GM18909 (cell line): ENCODE results near the gene F12.
A peak's percentile ranks its signal among the peaks of the same experiment; 100 is the strongest.

Source experiments
- ATAC-seq: cut with Tn5 transposase; IDR thresholded peaks from one replicate; pipeline ENCODE4 v1.9.1; 2021; ENCODE audit warnings: mild to moderate bottlenecking; ENCODE audit not compliant: unreplicated experiment, poor library complexity

The F12 gene

DNA sequence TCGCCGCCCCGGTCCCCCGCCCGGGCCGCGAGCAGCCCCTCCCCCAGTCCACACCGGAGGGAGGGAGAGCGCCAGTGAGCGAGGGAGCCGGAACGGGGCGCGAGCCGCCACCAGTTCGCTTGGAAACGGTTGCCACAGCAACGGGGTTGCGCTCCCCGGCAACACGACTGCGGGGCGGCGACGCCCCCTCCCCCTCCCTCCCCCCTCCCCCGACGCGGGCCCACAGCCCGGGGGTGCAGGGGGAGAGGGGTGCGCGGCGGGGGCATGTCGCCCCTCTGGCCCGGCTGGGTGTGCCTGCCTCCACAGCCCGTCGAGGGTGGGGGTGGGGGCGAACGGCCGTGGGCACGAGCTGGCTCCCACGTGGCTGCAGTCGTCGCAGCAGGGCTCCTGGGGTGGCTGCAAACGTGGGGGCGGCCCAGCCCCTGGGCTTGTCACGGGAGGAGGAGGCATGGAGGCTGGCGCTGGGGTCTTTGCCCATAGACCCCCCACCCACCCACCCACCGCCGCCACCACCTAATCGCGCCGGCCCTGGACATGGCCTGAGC is 37.8 kb upstream of the F12 start:
- ATAC-seq, result peak; percentile 39

- ATAC-seq, result peak; percentile 59
Measured at GRCh38 chr5:177446200-177447065, 37.1 kb upstream of the F12 start, which contains the start of gene PRR7. Gene PRR7, plus strand, starts transcription at chr5:177446814. Its CDS starts 8,254 bp downstream, at chr5:177455068.

- ATAC-seq, result no peak
Measured at GRCh38 chr5:177445917-177446199, 36.5 kb upstream of the F12 start.

DNA sequence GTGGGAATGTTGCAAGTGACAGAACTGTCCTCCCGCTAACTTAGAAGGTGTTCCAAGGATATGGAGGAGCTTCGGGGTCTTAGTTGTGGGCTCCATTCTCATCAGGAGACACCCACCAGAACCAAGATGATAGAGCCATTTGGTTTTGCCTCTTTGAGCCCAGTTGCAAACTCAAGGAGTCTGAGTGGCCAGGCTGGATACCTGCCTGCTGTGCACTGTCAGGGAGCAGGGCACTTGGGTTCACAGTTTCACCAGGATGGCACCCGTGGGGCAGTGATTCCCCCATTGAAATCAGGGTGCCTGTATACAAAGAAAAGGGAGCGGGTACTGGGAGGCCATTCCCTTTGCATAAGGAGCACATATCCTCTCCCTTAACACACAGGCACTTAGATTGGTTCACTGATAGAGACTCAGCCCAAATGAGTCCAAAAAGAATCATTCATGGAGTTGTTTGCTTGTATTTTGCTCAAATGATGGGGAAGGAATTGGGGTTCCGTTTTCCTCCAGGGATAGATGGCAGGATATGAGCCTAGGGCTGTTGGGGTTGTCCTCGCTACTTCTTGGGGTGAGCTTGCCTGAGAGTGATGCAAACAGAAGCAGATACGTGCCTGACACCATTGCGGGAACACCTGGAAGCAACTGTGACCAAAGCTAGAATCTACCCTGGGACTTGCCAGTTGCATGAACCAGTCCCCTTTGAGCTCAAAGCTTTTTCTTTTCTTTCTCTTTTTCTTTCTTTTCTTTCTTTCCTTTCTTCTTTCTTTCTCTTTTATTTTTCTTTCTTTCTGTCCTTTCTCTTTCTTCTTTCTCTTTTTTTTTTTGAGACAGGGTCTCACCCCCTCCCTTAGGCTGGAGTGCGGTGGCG is 35.9 kb upstream of the F12 start:
- no peak for ATAC-seq

GRCh38 chr5:177444106-177445051 is 35.0 kb upstream of the F12 start:
- no peak for ATAC-seq

GRCh38 chr5:177443144-177443983 is 34.0 kb upstream of the F12 start:
- ATAC-seq, result no peak

- no peak for ATAC-seq
Measured at GRCh38 chr5:177442066-177442826, 32.9 kb upstream of the F12 start.

- no peak for ATAC-seq
Measured at GRCh38 chr5:177440990-177441780, 31.8 kb upstream of the F12 start.

- no peak for ATAC-seq
Measured at GRCh38 chr5:177440211-177440989, 31.0 kb upstream of the F12 start.

DNA sequence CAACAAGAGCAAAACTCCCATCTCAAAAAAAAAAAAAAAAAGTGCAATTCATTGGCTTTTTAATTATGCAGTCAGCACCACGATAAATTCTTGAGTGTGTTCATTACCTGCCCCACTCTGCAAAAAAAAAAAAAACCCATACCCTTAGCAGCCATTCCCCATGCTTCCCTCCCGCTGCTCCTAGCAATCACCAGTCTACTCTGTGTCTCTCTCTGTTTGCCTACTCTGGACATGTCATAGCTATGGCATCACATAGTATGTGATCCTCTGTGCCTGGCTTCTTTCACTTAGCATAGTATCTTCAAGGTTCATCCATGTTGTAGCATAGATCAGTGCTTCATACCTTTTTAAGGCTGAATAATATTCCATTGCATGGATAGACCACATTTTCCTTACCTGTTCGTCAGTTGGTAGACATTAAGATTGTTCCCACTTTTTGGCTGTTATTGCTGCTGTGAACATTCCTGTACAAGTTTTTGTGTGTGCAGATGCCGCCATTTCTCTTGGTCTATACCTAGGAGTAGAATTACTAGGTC is 30.2 kb upstream of the F12 start:
- ATAC-seq, result no peak

GRCh38 chr5:177438468-177438867 is 29.1 kb upstream of the F12 start:
- no peak for ATAC-seq

GRCh38 chr5:177437623-177438022 is 28.3 kb upstream of the F12 start:
- ATAC-seq, result no peak

DNA sequence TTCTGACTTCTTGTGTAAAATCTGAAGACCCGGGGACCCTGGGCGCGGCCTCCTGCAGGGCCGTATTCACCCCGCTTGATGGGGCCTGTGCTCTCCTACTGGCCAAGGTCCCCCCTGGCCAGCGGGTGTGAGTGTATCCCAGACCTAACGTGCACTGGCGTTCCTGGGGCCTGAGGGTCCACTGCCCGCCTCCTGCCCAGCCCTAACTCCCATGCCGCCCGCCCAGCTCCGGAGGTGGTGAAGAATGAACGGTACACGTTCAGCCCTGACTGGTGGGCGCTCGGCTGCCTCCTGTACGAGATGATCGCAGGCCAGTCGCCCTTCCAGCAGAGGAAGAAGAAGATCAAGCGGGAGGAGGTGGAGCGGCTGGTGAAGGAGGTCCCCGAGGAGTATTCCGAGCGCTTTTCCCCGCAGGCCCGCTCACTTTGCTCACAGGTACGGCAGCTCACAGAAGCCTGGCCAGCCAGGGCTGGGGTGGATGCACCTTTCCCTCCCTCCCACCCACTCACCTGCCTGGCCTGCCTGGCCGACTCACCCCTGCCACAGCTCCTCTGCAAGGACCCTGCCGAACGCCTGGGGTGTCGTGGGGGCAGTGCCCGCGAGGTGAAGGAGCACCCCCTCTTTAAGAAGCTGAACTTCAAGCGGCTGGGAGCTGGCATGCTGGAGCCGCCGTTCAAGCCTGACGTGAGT is 26.6 kb upstream of the F12 start:
- ATAC-seq, result no peak

- ATAC-seq, result no peak
Measured at GRCh38 chr5:177434942-177435738, 25.8 kb upstream of the F12 start.

- ATAC-seq, result no peak
Measured at GRCh38 chr5:177434437-177434836, 25.1 kb upstream of the F12 start.
